ENCODE data around the gene TTLL10. TPM values are rescaled to one million over a fixed set of nuclear protein-coding genes. Genes with fewer than 3 reads are reported as not detected.

TTLL10 gene
- total and polyA plus RNA-seq, 2 of the 8 experiments (the other 6 are each of a cell fraction or from before 2014, with no cell fraction given): 1.1 to 1.7 TPM

DNA sequence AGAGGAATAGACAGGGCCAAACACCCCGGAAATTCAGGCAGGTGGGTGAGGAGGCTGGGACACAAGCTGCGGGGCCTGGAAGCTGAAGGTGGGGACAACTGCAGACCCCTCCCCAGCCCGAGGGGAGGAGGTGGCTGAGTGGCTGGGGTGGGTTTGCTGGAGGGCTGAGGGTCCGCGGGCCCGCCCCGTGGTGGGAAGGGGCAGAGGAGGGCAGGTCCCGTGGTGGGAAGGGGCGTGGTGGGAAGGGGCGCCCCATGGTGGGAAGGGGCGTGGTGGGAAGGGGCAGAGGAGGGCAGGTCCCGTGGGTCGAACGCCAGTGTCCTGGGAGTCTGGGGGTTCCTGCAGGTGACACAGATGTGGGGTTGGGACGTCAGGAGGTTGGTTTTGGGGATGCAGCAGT lies 24.3 kb upstream of the TTLL10 start:
- H3K79me2 ChIP-seq (ENCODE audit: control insufficient read depth in 1 of 2, insufficient read depth in 2 of 2, low read length in 2 of 2): no peaks in the 10 kb centered on the region
- no peak overlapping the region for H4K5ac ChIP-seq (ENCODE audit: insufficient read length, low read depth, low read length)
- ChIA-PET POLR2A (ENCODE audit: partially characterized antibody) (no interaction called here), CTCF (ENCODE audit: partially characterized antibody) (interaction anchor here (0.6 to 1.6 kb wide), 2 partner anchors 27 to 98 kb away, joined by 3 to 8 read pairs; no protein-coding TSS in a partner anchor)
- H3K56ac ChIP-seq (replicated peaks; ENCODE audit: insufficient read length, low read depth, low read length): no peak overlapping the region
- H2BK20ac ChIP-seq (ENCODE audit: low read length): no peak overlapping the region
- no peak overlapping the region for H2BK12ac ChIP-seq (ENCODE audit: low read depth, low read length)
- H2BK15ac ChIP-seq (ENCODE audit: low read length): no peak overlapping the region
- no peak overlapping the region for H3K4ac ChIP-seq (replicated peaks; ENCODE audit: insufficient read length, low read depth, low read length)
- peaks cover 0 to 2% (median 0%) of the 10 kb centered on the region in 4 experiments; a peak in 3 of 7 replicates for H3K4me1 ChIP-seq (replicated peaks in 1 of 4; ENCODE audit: control insufficient read depth in 3 of 4, insufficient read depth in 4 of 4, low read length in 3 of 4)
- no peaks in the 10 kb centered on the region for H3K23me2 ChIP-seq (ENCODE audit: low read depth, low read length)
- no peak for DNase-seq (ENCODE audit: low read depth in 1 of 2, low spot score in 2 of 2)
- no peak overlapping the region for H4K91ac ChIP-seq (replicated peaks; ENCODE audit: insufficient read length, low read length)
- no peak overlapping the region for H2BK120ac ChIP-seq (replicated peaks; ENCODE audit: low read depth, low read length)
- H3K27me3 ChIP-seq (replicated peaks in 1 of 4; ENCODE audit: control insufficient read depth in 3 of 4, extremely low read depth in 1 of 4, insufficient read depth in 3 of 4, low read length in 3 of 4): no peaks in the 10 kb centered on the region; a peak in 3 of 7 replicates
- H3K18ac ChIP-seq (ENCODE audit: extremely low read depth, low read length): no peak overlapping the region
- no peak overlapping the region for H2BK5ac ChIP-seq (ENCODE audit: low read depth, low read length)
- no peaks in the 10 kb centered on the region for H3K79me1 ChIP-seq (ENCODE audit: low read depth, low read length)
- no peak overlapping the region for H3K23ac ChIP-seq (ENCODE audit: insufficient read length)
- H4K8ac ChIP-seq (ENCODE audit: extremely low read depth, insufficient read depth, low read length): no peak overlapping the region
- H4K20me1 ChIP-seq (replicated peaks in 1 of 2; ENCODE audit: control insufficient read depth in 1 of 2, insufficient read depth in 2 of 2, low read length in 2 of 2): no peaks in the 10 kb centered on the region
- peaks cover 7 to 10% of the 10 kb centered on the region in 2 experiments; a peak in 2 of 4 replicates for H3K9me3 ChIP-seq (ENCODE audit: insufficient read depth in 2 of 2, low read depth in 1 of 2, low read length in 1 of 2)
- H2AFZ ChIP-seq (ENCODE audit: low read length): no peak overlapping the region
- H3K27ac ChIP-seq (ENCODE audit: low read depth, low read length): no peak overlapping the region
- FAIRE-seq: no peak
- no peak overlapping the region for H3K14ac ChIP-seq (ENCODE audit: insufficient read length)
- no peak overlapping the region for H2AK5ac ChIP-seq (ENCODE audit: low read depth, low read length)
- WGBS, 2 experiments (ENCODE audit: extremely low coverage in 1 of 2, insufficient coverage in 1 of 2, insufficient read length in 1 of 2, insufficient replicate concordance in 2 of 2, low coverage in 1 of 2, low lambda C conversion rate in 2 of 2, missing lambda C conversion rate in 1 of 2): 92% methylated on average over 5 of the region's 15 CpGs; no CpG with 5 or more reads in 1 of the 2 experiments
- no peak overlapping the region for H3K9ac ChIP-seq (replicated peaks in 1 of 4; ENCODE audit: extremely low read depth in 1 of 4, low read depth in 3 of 4, low read length in 3 of 4)
- no peaks in the 10 kb centered on the region for H3K36me3 ChIP-seq (ENCODE audit: control insufficient read depth in 2 of 4, insufficient read depth in 4 of 4, low read length in 3 of 4)
- no peak overlapping the region for H3K4me2 ChIP-seq (ENCODE audit: insufficient read depth in 1 of 2, low read depth in 2 of 2, low read length in 2 of 2)
- no peak overlapping the region for H3K4me3 ChIP-seq (ENCODE audit: extremely low read depth in 1 of 4, insufficient read depth in 2 of 4, low read depth in 3 of 4, low read length in 4 of 4)
- TF ChIP-seq CBX8 (IDR thresholded peaks at IDR 0.05; ENCODE audit: borderline replicate concordance, low read depth, low read length) (no peak), JUND (IDR thresholded peaks at IDR 0.05; ENCODE audit: low read length) (no peak), CBX5 (IDR thresholded peaks at IDR 0.05; ENCODE audit: low read depth, low read length) (no peak), SP2 (IDR thresholded peaks at IDR 0.05; ENCODE audit: low read length) (no peak), TBP (IDR thresholded peaks at IDR 0.05; ENCODE audit: low read depth, low read length) (no peak), JUN (IDR thresholded peaks at IDR 0.05; ENCODE audit: low read depth, low read length) (no peak), BACH1 (IDR thresholded peaks at IDR 0.05; ENCODE audit: low read length) (no peak), ZNF274 (IDR thresholded peaks at IDR 0.05; ENCODE audit: borderline replicate concordance, extremely low read depth, low read length) (no peak), FOSL1 (IDR thresholded peaks at IDR 0.05; ENCODE audit: insufficient read depth, low read depth, low read length) (no peak)
- TF ChIP-seq, protein P1, sequence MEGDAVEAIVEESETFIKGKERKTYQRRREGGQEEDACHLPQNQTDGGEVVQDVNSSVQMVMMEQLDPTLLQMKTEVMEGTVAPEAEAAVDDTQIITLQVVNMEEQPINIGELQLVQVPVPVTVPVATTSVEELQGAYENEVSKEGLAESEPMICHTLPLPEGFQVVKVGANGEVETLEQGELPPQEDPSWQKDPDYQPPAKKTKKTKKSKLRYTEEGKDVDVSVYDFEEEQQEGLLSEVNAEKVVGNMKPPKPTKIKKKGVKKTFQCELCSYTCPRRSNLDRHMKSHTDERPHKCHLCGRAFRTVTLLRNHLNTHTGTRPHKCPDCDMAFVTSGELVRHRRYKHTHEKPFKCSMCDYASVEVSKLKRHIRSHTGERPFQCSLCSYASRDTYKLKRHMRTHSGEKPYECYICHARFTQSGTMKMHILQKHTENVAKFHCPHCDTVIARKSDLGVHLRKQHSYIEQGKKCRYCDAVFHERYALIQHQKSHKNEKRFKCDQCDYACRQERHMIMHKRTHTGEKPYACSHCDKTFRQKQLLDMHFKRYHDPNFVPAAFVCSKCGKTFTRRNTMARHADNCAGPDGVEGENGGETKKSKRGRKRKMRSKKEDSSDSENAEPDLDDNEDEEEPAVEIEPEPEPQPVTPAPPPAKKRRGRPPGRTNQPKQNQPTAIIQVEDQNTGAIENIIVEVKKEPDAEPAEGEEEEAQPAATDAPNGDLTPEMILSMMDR (IDR thresholded peaks at IDR 0.05; ENCODE audit: control extremely low read depth in 1 of 3, insufficient read depth in 1 of 3, low read depth in 1 of 3, low read length in 3 of 3): no peak
- TF ChIP-seq, protein P2, sequence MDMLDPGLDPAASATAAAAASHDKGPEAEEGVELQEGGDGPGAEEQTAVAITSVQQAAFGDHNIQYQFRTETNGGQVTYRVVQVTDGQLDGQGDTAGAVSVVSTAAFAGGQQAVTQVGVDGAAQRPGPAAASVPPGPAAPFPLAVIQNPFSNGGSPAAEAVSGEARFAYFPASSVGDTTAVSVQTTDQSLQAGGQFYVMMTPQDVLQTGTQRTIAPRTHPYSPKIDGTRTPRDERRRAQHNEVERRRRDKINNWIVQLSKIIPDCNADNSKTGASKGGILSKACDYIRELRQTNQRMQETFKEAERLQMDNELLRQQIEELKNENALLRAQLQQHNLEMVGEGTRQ (IDR thresholded peaks at IDR 0.05; ENCODE audit: low read length): no peak

All from H1 (cell line).